PC-3 (cell line): Measurements from ENCODE around the gene EDC3.

Source experiments
- CTCF ChIP-seq: fragments of 300-600 bp; sonication (generic); conservative IDR thresholded peaks from 2 replicates; pipeline ENCODE4 v1.5.1; 2017; ENCODE audit warnings: antibody characterized with exemption, low read depth, mild to moderate bottlenecking, low read length
- EZH2 ChIP-seq: fragments of 300-600 bp; sonication (generic); IDR thresholded peaks from one replicate; pipeline ENCODE4 v1.6.1; 2017; ENCODE audit warnings: antibody characterized with exemption, mild to moderate bottlenecking, low read length; ENCODE audit not compliant: unreplicated experiment
- EZH2phosphoT487 ChIP-seq: fragments of 300-600 bp; sonication (generic); IDR thresholded peaks from 2 replicates; pipeline ENCODE4 v1.6.1; 2018; ENCODE audit warnings: mild to moderate bottlenecking, antibody characterized with exemption, low read length, borderline replicate concordance

DNA sequence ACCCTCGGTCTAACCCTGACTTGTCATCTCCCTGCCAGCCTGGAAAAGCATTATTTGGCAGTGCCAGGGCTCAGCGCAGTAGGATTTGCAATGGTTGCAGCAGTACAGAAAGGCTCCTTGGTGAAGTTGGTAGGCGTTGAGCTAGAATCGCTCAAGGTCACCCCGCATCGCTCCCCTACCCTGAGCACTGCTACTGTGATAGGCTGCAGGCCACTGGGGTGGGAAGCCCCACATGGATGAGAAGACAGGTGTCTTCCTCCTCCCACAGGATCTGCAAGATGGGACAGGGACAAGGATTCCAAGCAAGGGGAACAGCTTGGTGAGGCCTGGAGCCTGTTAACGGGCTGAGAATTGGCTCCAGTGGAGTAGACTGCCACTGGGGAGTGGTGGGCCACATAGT is 69.5 kb downstream of the EDC3 start:
- TF ChIP-seq CTCF (no peak), EZH2 (no peak), EZH2phosphoT487 (no peak)
